PC-9 (cell line): ENCODE results near the gene GPR75. TPM values are rescaled to one million over a fixed set of nuclear protein-coding genes. Genes with fewer than 3 reads are reported as not detected.

Experiments
- BruUV-seq: library from RNA; stranded (reverse); fragments of 400-500 nt; replicated peaks from 2 replicates; lab custom pipeline; 2021; lab: Mats Ljungman, UMichigan
- CTCF ChIA-PET: fragments of 300-600 bp; sonication (Branson Sonifier 250); formaldehyde crosslinking; loops from one replicate; lab custom pipeline; 2022; ENCODE audit warnings: antibody characterized with exemption; lab: Charles Lee
- POLR2A ChIA-PET: fragments of 300-600 bp; sonication (Branson Sonifier 250); formaldehyde crosslinking; loops from one replicate; lab custom pipeline; 2022; ENCODE audit warnings: antibody characterized with exemption; ENCODE audit not compliant: unreplicated experiment; lab: Charles Lee
- DNase-seq, 2 experiments: peaks; one replicate each; pipeline versions ENCODE4 v3.0.0 to v3.0.0-alpha.2; 2015 to 2022; ENCODE audit warnings: mixed read lengths in 1 of 2
- H2AFZ ChIP-seq: fragments of 200-600 bp; sonication (generic); 2 replicates; pipeline ENCODE4 v1.8.1; 2017; ENCODE audit warnings: antibody characterized with exemption
- H3F3A ChIP-seq: fragments of 200-600 bp; sonication (generic); 2 replicates; pipeline ENCODE4 v1.8.1; 2017; ENCODE audit warnings: antibody characterized with exemption, mild to moderate bottlenecking, low read depth; ENCODE audit not compliant: insufficient read depth
- H3K27ac ChIP-seq: fragments of 200-600 bp; sonication (generic); 2 replicates; pipeline ENCODE4 v1.6.1; 2016; ENCODE audit warnings: mixed run types
- H3K27me3 ChIP-seq: fragments of 200-600 bp; sonication (generic); 2 replicates; pipeline ENCODE4 v1.6.1; 2016; ENCODE audit warnings: low read depth, mixed run types; ENCODE audit not compliant: insufficient read depth
- H3K36me3 ChIP-seq: fragments of 200-600 bp; sonication (generic); 2 replicates; pipeline ENCODE4 v1.6.1; 2016; ENCODE audit warnings: low read depth, mixed run types
- H3K4me1 ChIP-seq: fragments of 200-600 bp; sonication (generic); replicated peaks from 2 replicates; pipeline ENCODE4 v1.6.1; 2016; ENCODE audit warnings: mixed run types; ENCODE audit not compliant: insufficient read depth
- H3K4me2 ChIP-seq: fragments of 200-600 bp; sonication (generic); 2 replicates; pipeline ENCODE4 v1.6.1; 2017; ENCODE audit warnings: mixed run types
- H3K4me3 ChIP-seq: fragments of 200-600 bp; sonication (generic); 2 replicates; pipeline ENCODE4 v1.6.1; 2016; ENCODE audit warnings: mixed run types
- H3K79me2 ChIP-seq: fragments of 200-600 bp; sonication (generic); 2 replicates; pipeline ENCODE4 v1.6.1; 2017; ENCODE audit warnings: low read depth, mixed run types
- H3K9me2 ChIP-seq: fragments of 200-600 bp; sonication (generic); 2 replicates; pipeline ENCODE4 v1.8.1; 2017; ENCODE audit warnings: mild to moderate bottlenecking; ENCODE audit not compliant: insufficient read depth
- H3K9me3 ChIP-seq: fragments of 200-600 bp; sonication (generic); 2 replicates; pipeline ENCODE4 v1.8.1; 2016; ENCODE audit warnings: low read depth; ENCODE audit not compliant: insufficient read depth
- H4K20me1 ChIP-seq: fragments of 200-600 bp; sonication (generic); 2 replicates; pipeline ENCODE4 v1.8.1; 2017; ENCODE audit not compliant: insufficient read depth
- CTCF ChIP-seq: fragments of 200-600 bp; sonication (generic); conservative IDR thresholded peaks from 2 replicates; pipeline ENCODE4 v1.6.1; 2017; ENCODE audit warnings: mixed run types, antibody characterized with exemption, mild to moderate bottlenecking, moderate library complexity
- EZH2 ChIP-seq: fragments of 200-600 bp; sonication (generic); IDR thresholded peaks from 2 replicates; pipeline ENCODE4 v1.8.0; 2017; ENCODE audit warnings: antibody characterized with exemption, low read depth
- intact Hi-C: fragments of 100-400 bp; cut with micrococcal nuclease; formaldehyde crosslinking; loops from one replicate; pipeline ENCODE4 v1.10.0; 2022; ENCODE audit not compliant: unreplicated experiment
- total RNA-seq: library from RNA; stranded (reverse); gene quantifications from 2 replicates; pipeline ENCODE4 v1.2.3, GENCODE V29; 2021

Gene GPR75
- total RNA-seq, 1 experiment from 2014 or later: 3.7 TPM

DNA sequence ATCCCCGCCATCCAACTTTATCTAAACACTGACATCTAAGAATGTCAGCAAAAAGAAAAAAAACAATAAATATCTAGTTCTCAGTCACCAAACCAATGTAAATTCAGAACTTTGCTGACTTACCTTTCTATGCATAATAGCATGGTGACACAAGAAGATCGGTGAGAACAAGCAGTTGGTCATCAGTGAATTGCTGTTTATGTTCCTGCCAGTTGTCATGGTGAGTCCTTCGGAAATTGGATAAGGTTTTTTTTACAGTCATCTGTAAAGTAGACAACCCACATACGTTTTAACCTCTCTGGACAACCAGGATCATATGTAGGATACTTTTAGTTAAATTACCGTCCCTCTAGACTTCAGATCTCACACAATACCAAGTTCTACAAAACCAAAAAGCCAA lies 6.2 kb upstream of the GPR75 start:
- H3K9me3 ChIP-seq: no peaks in the 10 kb centered on the region
- H3K9me2 ChIP-seq: no peaks in the 10 kb centered on the region
- no TSS peak for BruUV-seq
- intact Hi-C loops: no loop called here
- ChIA-PET POLR2A (interaction anchor here (0.5 to 0.6 kb wide), 2 partner anchors 588 to 614 kb away, joined by 3 to 22 read pairs; no protein-coding TSS in a partner anchor), CTCF (no interaction called here)
- TF ChIP-seq CTCF: no peak
- DNase-seq: no peak
- peaks cover 21% of the 10 kb centered on the region for H3K4me1 ChIP-seq
- peaks cover 42% of the 10 kb centered on the region for H3K36me3 ChIP-seq
- H3F3A ChIP-seq: peaks cover 39% of the 10 kb centered on the region
- no peak overlapping the region for H2AFZ ChIP-seq
- peak overlapping the region; percentile 35 for H3K27ac ChIP-seq
- no peaks in the 10 kb centered on the region for H3K27me3 ChIP-seq
- no peaks in the 10 kb centered on the region for H3K79me2 ChIP-seq
- peaks cover 11% of the 10 kb centered on the region; the same call in 1 of the 2 replicates for H4K20me1 ChIP-seq
- H3K4me3 ChIP-seq: no peak overlapping the region
- peak overlapping the region; percentile 9; the same call in 1 of the 2 replicates for H3K4me2 ChIP-seq

DNA sequence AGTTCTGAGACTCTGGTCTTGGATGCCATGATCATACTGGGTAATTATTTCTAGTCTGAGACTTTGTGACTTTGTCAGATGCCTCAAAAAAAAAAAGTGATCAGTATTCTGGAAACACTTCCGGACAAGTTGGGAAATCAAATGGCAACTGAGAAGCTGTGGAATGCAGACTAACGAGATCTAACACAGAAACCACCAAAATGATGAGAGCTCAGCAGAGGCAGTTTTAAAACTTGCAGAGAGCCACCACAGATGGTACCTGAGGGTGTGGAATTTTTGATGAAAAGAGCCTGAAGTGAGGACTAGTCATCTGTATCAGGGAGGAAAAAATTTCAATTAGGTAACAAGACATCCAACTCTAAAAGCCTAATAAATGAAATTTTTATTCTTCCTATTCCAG lies 5.5 kb upstream of the GPR75 start:
- Histone ChIP-seq H3K27me3 (no peaks in the 10 kb centered on the region), H3K9me3 (no peaks in the 10 kb centered on the region), H3K4me2 (peak overlapping the region; percentile 9; the same call in 1 of the 2 replicates), H3K4me1 (peaks cover 21% of the 10 kb centered on the region), H4K20me1 (peaks cover 11% of the 10 kb centered on the region; the same call in 1 of the 2 replicates), H3K79me2 (no peaks in the 10 kb centered on the region), H3K4me3 (no peak overlapping the region), H3K36me3 (peaks cover 47% of the 10 kb centered on the region), H3F3A (peaks cover 39% of the 10 kb centered on the region), H2AFZ (no peak overlapping the region), H3K27ac (peak overlapping the region; percentile 35), H3K9me2 (no peaks in the 10 kb centered on the region)
- intact Hi-C loops: no loop called here
- POLR2A ChIA-PET: interaction anchor here (0.5 kb wide), 1 partner anchor 589 kb away, joined by 22 read pairs; no protein-coding TSS in a partner anchor
- no TSS peak for BruUV-seq
- peak; percentile 26 to 80 for DNase-seq
- TF ChIP-seq EZH2 (no peak), CTCF (no peak)
- CTCF ChIA-PET: interaction anchor here (0.7 kb wide), 2 partner anchors 23 to 97 kb away, joined by 3 read pairs; no protein-coding TSS in a partner anchor

- no peaks in the 10 kb centered on the region for H3K9me2 ChIP-seq
- H3K4me1 ChIP-seq: peaks cover 21% of the 10 kb centered on the region
- peaks cover 6% of the 10 kb centered on the region; the same call in 1 of the 2 replicates for H4K20me1 ChIP-seq
- no peak overlapping the region for H2AFZ ChIP-seq
- H3K79me2 ChIP-seq: no peaks in the 10 kb centered on the region
- TF ChIP-seq CTCF (no peak), EZH2 (no peak)
- CTCF ChIA-PET: no interaction called here
- peaks cover 41% of the 10 kb centered on the region for H3K36me3 ChIP-seq
- no peaks in the 10 kb centered on the region for H3K9me3 ChIP-seq
- H3K4me2 ChIP-seq: no peak overlapping the region
- POLR2A ChIA-PET: no interaction called here
- DNase-seq: no peak
- no peak overlapping the region for H3K4me3 ChIP-seq
- intact Hi-C loops: no loop called here
- no TSS peak for BruUV-seq
- H3K27ac ChIP-seq: no peak overlapping the region
- peaks cover 35% of the 10 kb centered on the region for H3F3A ChIP-seq
- H3K27me3 ChIP-seq: no peaks in the 10 kb centered on the region
Measured at GRCh38 chr2:53863538-53864227, 3.9 kb upstream of the GPR75 start.
